Endothelial cell of umbilical vein (primary cell): ENCODE results near the gene POGZ. TPM values are rescaled to one million over a fixed set of nuclear protein-coding genes. Genes with fewer than 3 reads are reported as not detected.

ENCODE experiments used
- BruUV-seq: library from RNA; stranded (reverse); fragments of 400-500 nt; replicated peaks from 2 replicates; lab custom pipeline; 2021; lab: Mats Ljungman, UMichigan
- CTCF ChIA-PET: fragments of 300-600, 350-600 bp; sonication (Branson Sonifier 250); formaldehyde crosslinking; loops from one replicate; lab custom pipeline; 2021; ENCODE audit warnings: antibody characterized with exemption, inconsistent platforms; lab: Charles Lee
- POLR2A ChIA-PET: fragments of 300-600, 350-600 bp; sonication (Branson Sonifier 250); formaldehyde crosslinking; loops from one replicate; lab custom pipeline; 2021; ENCODE audit warnings: antibody characterized with exemption, inconsistent platforms; lab: Charles Lee
- DNase-seq: peaks from one replicate; pipeline ENCODE4 v3.0.0-alpha.2; 2011; ENCODE audit warnings: low read depth, low spot score
- FAIRE-seq: peaks from 2 replicates; lab custom pipeline; 2011; peaks lifted over from hg19 to GRCh38; lab: Jason Lieb, UNC
- H2AFZ ChIP-seq: 2 replicates; pipeline ENCODE4 v1.6.0; 2012; ENCODE audit warnings: low read depth, low read length, control low read depth, inconsistent platforms
- H3K27ac ChIP-seq: 2 replicates; pipeline ENCODE4 v1.5.1; 2011; ENCODE audit warnings: low read depth, mild to moderate bottlenecking, control low read depth, low read length, moderate library complexity; ENCODE audit not compliant: insufficient read depth
- H3K27me3 ChIP-seq, 2 experiments: 2 replicates each; pipeline versions ENCODE4 v1.6.0 to v1.6.1; 2011; ENCODE audit warnings: low read length in 2 of 2, mixed read lengths in 1 of 2; ENCODE audit not compliant: control insufficient read depth in 2 of 2, insufficient read depth in 2 of 2
- H3K36me3 ChIP-seq, 2 experiments: 2 replicates in 1 of 2; 3 replicates in 1 of 2; pipeline ENCODE4 v1.5.1; 2011; ENCODE audit warnings: low read length in 2 of 2, mild to moderate bottlenecking in 1 of 2, moderate library complexity in 1 of 2; ENCODE audit not compliant: control insufficient read depth in 2 of 2, insufficient read depth in 2 of 2; ENCODE audit errors: extremely low read depth in 1 of 2
- H3K4me1 ChIP-seq: 3 replicates; pipeline ENCODE4 v1.5.1; 2011; ENCODE audit warnings: mild to moderate bottlenecking, low read length; ENCODE audit not compliant: control insufficient read depth, insufficient read depth; ENCODE audit errors: extremely low read depth
- H3K4me2 ChIP-seq: 2 replicates; pipeline ENCODE4 v1.6.1; 2011; ENCODE audit warnings: low read length, control low read depth, mixed read lengths; ENCODE audit not compliant: insufficient read depth
- H3K4me3 ChIP-seq, 3 experiments: fragments of 200-600 bp in 1 of 3; sonication (generic), shearing (Covaris generic) in 1 of 3; replicated peaks in 1 of 3; 2 replicates each; pipeline ENCODE4 v1.5.1; 2011 to 2016; ENCODE audit warnings: control low read depth in 3 of 3, low read length in 3 of 3, mild to moderate bottlenecking in 2 of 3, inconsistent platforms in 1 of 3, low read depth in 1 of 3, moderate library complexity in 1 of 3; ENCODE audit not compliant: insufficient read depth in 1 of 3
- H3K79me2 ChIP-seq: 2 replicates; pipeline ENCODE4 v1.6.0; 2012; ENCODE audit warnings: low read length, inconsistent platforms; ENCODE audit not compliant: control insufficient read depth, insufficient read depth
- H3K9ac ChIP-seq: replicated peaks from 2 replicates; pipeline ENCODE3; 2011; ENCODE audit warnings: low read length, control low read depth; ENCODE audit not compliant: insufficient read depth; ENCODE audit errors: extremely low read depth
- H3K9me1 ChIP-seq: replicated peaks from 3 replicates; pipeline ENCODE4 v1.6.0; 2011; ENCODE audit warnings: mild to moderate bottlenecking, low read length; ENCODE audit not compliant: control insufficient read depth, insufficient read depth; ENCODE audit errors: extremely low read depth
- H3K9me3 ChIP-seq: replicated peaks from 2 replicates; pipeline ENCODE4 v1.5.1; 2012; ENCODE audit warnings: low read length, inconsistent platforms; ENCODE audit not compliant: control insufficient read depth, insufficient read depth
- H4K20me1 ChIP-seq: replicated peaks from 2 replicates; pipeline ENCODE3; 2011; ENCODE audit warnings: mild to moderate bottlenecking, low read length; ENCODE audit not compliant: control insufficient read depth, insufficient read depth; ENCODE audit errors: extremely low read depth
- EZH2 ChIP-seq: IDR thresholded peaks from 2 replicates; pipeline ENCODE4 v1.6.1; 2012; ENCODE audit warnings: borderline replicate concordance, low read depth, mild to moderate bottlenecking, moderate library complexity, low read length, inconsistent platforms; ENCODE audit not compliant: severe bottlenecking
- GATA2 ChIP-seq: IDR thresholded peaks from 2 replicates; pipeline ENCODE4 v1.7.0; 2011; ENCODE audit warnings: low read depth, mild to moderate bottlenecking, moderate library complexity, mixed read lengths, low read length; ENCODE audit not compliant: insufficient read length, insufficient read depth
- JUN ChIP-seq: IDR thresholded peaks from 2 replicates; pipeline ENCODE4 v1.6.1; 2011; ENCODE audit warnings: borderline replicate concordance, low read depth; ENCODE audit not compliant: insufficient read length, insufficient read depth
- MYC ChIP-seq: IDR thresholded peaks from one replicate; pipeline ENCODE4 v1.6.1; 2011; ENCODE audit warnings: mild to moderate bottlenecking, low read depth, low read length
- POLR2A ChIP-seq: IDR thresholded peaks from 2 replicates; pipeline ENCODE4 v1.6.1; 2012; ENCODE audit warnings: low read depth, mild to moderate bottlenecking, control low read depth, low read length
- POLR2AphosphoS5 ChIP-seq: IDR thresholded peaks from 2 replicates; pipeline ENCODE4 v1.6.1; 2012; ENCODE audit warnings: low read depth, mild to moderate bottlenecking, control low read depth, low read length, moderate library complexity; ENCODE audit not compliant: insufficient read depth
- dilution Hi-C: fragments of 300-500 bp; cut with MboI; formaldehyde crosslinking; loops from one replicate; pipeline ENCODE4 v1.15.0; 2019; ENCODE audit warnings: low sequenced_read_pairs; ENCODE audit not compliant: extremely low pct_ligation_motif_present
- intact Hi-C: fragments of 100-400 bp; cut with micrococcal nuclease; formaldehyde crosslinking; loops from one replicate; pipeline ENCODE4 v1.10.0; 2022
- polyA plus RNA-seq, 4 experiments: library from polyadenylated mRNA; depleted of rRNA in 3 of 4; stranded (reverse) in 3 of 4; unstranded in 1 of 4; fragments of >200 nt; gene quantifications; 2 replicates each; pipeline versions ENCODE4 v1.2.1 to v1.2.3, GENCODE V29; 2011 to 2012; ENCODE audit warnings: missing spikeins in 1 of 4
- total RNA-seq: library from RNA; stranded (reverse); gene quantifications from 2 replicates; pipeline ENCODE4 v1.2.3, GENCODE V29; 2021
- TF ChIP-seq, protein P1 (sequence below), 2 donors: IDR thresholded peaks; 1 replicate in 1 of 2; 2 replicates in 1 of 2; pipeline ENCODE4 v1.5.1; 2011; ENCODE audit warnings: low read length in 2 of 2, mild to moderate bottlenecking in 2 of 2, moderate library complexity in 2 of 2, control low read depth in 1 of 2, inconsistent platforms in 1 of 2, low read depth in 1 of 2; ENCODE audit not compliant: insufficient read depth in 1 of 2; ENCODE audit errors: extremely low read depth in 1 of 2

Gene POGZ
- total and polyA plus RNA-seq, 2 donors (not counting 3 experiments of a cell fraction or from before 2014, with no cell fraction given), result 50.7 to 96.7 TPM

DNA sequence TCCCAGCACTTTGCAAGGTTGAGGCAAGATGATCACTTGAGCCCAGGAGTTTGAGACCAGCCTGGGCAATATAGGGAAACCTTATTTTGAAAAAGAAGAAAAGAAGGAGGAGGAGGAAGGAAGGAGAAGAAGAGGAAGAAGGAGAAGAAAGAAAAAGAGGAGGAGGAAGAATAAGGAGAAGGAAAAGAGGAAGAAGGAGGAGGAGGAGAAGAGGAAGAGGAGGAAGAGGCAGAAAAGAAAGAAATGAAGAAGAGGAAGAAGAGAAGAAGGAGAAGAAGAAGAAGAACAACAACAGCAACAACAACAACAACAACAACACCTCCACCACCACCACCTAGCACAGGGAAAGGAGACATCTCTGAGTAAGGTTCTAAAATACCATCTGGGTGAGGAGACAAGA is 97.4 kb downstream of the POGZ start:
- no peak overlapping the region for H3K27ac ChIP-seq
- H3K9ac ChIP-seq, result no peak overlapping the region
- ChIA-PET CTCF (no interaction called here), POLR2A (interaction anchor here (0.6 kb wide), 2 partner anchors 9 to 77 kb away, joined by 3 read pairs; no protein-coding TSS in a partner anchor)
- no peaks in the 10 kb centered on the region for H3K4me1 ChIP-seq
- no peak overlapping the region for H3K4me3 ChIP-seq
- no peak for TF ChIP-seq MYC
- TF ChIP-seq EZH2, result no peak
- TF ChIP-seq POLR2A, result no peak
- no peak for TF ChIP-seq GATA2
- TF ChIP-seq POLR2AphosphoS5, result no peak
- TF ChIP-seq, protein P1, sequence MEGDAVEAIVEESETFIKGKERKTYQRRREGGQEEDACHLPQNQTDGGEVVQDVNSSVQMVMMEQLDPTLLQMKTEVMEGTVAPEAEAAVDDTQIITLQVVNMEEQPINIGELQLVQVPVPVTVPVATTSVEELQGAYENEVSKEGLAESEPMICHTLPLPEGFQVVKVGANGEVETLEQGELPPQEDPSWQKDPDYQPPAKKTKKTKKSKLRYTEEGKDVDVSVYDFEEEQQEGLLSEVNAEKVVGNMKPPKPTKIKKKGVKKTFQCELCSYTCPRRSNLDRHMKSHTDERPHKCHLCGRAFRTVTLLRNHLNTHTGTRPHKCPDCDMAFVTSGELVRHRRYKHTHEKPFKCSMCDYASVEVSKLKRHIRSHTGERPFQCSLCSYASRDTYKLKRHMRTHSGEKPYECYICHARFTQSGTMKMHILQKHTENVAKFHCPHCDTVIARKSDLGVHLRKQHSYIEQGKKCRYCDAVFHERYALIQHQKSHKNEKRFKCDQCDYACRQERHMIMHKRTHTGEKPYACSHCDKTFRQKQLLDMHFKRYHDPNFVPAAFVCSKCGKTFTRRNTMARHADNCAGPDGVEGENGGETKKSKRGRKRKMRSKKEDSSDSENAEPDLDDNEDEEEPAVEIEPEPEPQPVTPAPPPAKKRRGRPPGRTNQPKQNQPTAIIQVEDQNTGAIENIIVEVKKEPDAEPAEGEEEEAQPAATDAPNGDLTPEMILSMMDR (IDR thresholded peaks at IDR 0.05; ENCODE audit: extremely low read depth in 1 of 2, insufficient read depth in 1 of 2, low read depth in 1 of 2, low read length in 2 of 2), result no peak
- TF ChIP-seq JUN, result no peak
- no peaks in the 10 kb centered on the region for H3K9me1 ChIP-seq
- dilution Hi-C loops (no loop called here), intact Hi-C loops (no loop called here)
- H3K27me3 ChIP-seq, result no peaks in the 10 kb centered on the region
- H3K79me2 ChIP-seq, result no peaks in the 10 kb centered on the region
- no TSS peak for BruUV-seq
- H4K20me1 ChIP-seq, result no peaks in the 10 kb centered on the region
- no peak overlapping the region for H3K4me2 ChIP-seq
- no peak for FAIRE-seq
- no peaks in the 10 kb centered on the region for H3K9me3 ChIP-seq
- H2AFZ ChIP-seq, result no peak overlapping the region
- DNase-seq, result no peak
- H3K36me3 ChIP-seq, result no peaks in the 10 kb centered on the region
